CD4-positive, alpha-beta T cell treated with Interleukin-15 for 1 hour (primary cell): ENCODE measurements around the gene LSAMP.

Experiments used
- DNase-seq: peaks from one replicate; pipeline ENCODE4 v3.0.0-alpha.2; 2020

Gene LSAMP

GRCh38 chr3:116002235-116002634 is 443.1 kb downstream of the LSAMP start:
- no peak for DNase-seq

GRCh38 chr3:116001151-116001621 is 444.1 kb downstream of the LSAMP start:
- no peak for DNase-seq

- DNase-seq, result no peak
Observed at GRCh38 chr3:116000311-116000710, 445.0 kb downstream of the LSAMP start.

GRCh38 chr3:115999613-116000012 is 445.7 kb downstream of the LSAMP start:
- no peak for DNase-seq

GRCh38 chr3:115999001-115999585 is 446.2 kb downstream of the LSAMP start:
- DNase-seq, result no peak

GRCh38 chr3:115996420-115997108 is 448.7 kb downstream of the LSAMP start:
- no peak for DNase-seq

- DNase-seq, result no peak
Observed at GRCh38 chr3:115990669-115991068, 454.6 kb downstream of the LSAMP start.

GRCh38 chr3:115989684-115990421 is 455.4 kb downstream of the LSAMP start:
- no peak for DNase-seq

- DNase-seq, result no peak
Observed at GRCh38 chr3:115986555-115987207, 458.6 kb downstream of the LSAMP start.

- DNase-seq, result no peak
Observed at GRCh38 chr3:115982629-115983028, 462.7 kb downstream of the LSAMP start.

- DNase-seq, result no peak
Observed at GRCh38 chr3:115982108-115982507, 463.2 kb downstream of the LSAMP start.

- no peak for DNase-seq
Observed at GRCh38 chr3:115980709-115981108, 464.6 kb downstream of the LSAMP start.

- DNase-seq, result no peak
Observed at GRCh38 chr3:115977866-115978265, 467.4 kb downstream of the LSAMP start.

- DNase-seq, result no peak
Observed at GRCh38 chr3:115975796-115976195, 469.5 kb downstream of the LSAMP start.

GRCh38 chr3:115975353-115975752 is 469.9 kb downstream of the LSAMP start:
- no peak for DNase-seq

GRCh38 chr3:115974940-115975339 is 470.3 kb downstream of the LSAMP start:
- no peak for DNase-seq

- DNase-seq, result no peak
Observed at GRCh38 chr3:115968871-115969270, 476.4 kb downstream of the LSAMP start.

GRCh38 chr3:115961380-115961779 is 483.9 kb downstream of the LSAMP start:
- no peak for DNase-seq

GRCh38 chr3:115960799-115961198 is 484.5 kb downstream of the LSAMP start:
- DNase-seq, result no peak

- DNase-seq, result no peak
Observed at GRCh38 chr3:115958526-115958925, 486.8 kb downstream of the LSAMP start.

- DNase-seq, result no peak
Observed at GRCh38 chr3:115947325-115947724, 498.0 kb downstream of the LSAMP start.

- DNase-seq, result no peak
Observed at GRCh38 chr3:115943579-115943978, 501.7 kb downstream of the LSAMP start.

GRCh38 chr3:115937054-115937453 is 508.2 kb downstream of the LSAMP start:
- no peak for DNase-seq

- no peak for DNase-seq
Observed at GRCh38 chr3:115932807-115933206, 512.5 kb downstream of the LSAMP start.
